Caki2 (cell line): ENCODE results near the gene DOCK3. TPM values are rescaled to one million over a fixed set of nuclear protein-coding genes. Genes with fewer than 3 reads are reported as not detected.
"Not testable (repeated sequence)": the region's sequence is repeated elsewhere in the genome, so short reads cannot be mapped to it uniquely, and the experiment has no call there.

Source experiments
- DNase-seq: peaks from one replicate; pipeline ENCODE4 v3.0.0-alpha.2; 2015; ENCODE audit warnings: low read depth
- in situ Hi-C: cut with HindIII; loops from 2 replicates; pipeline ENCODE4 v1.10.0; 2016; ENCODE audit warnings: low sequenced_read_pairs, low pct_unique_long_range_greater_than_20kb, mixed read lengths
- total RNA-seq: library from RNA; depleted of rRNA; stranded (reverse); fragments of >200 nt; shearing (Covaris generic); gene quantifications from 2 replicates; pipeline ENCODE4 v1.2.3, GENCODE V29; 2014; ENCODE audit warnings: low replicate concordance

Gene DOCK3
- total RNA-seq, 1 experiment from 2014 or later: 0.61 TPM

DNA sequence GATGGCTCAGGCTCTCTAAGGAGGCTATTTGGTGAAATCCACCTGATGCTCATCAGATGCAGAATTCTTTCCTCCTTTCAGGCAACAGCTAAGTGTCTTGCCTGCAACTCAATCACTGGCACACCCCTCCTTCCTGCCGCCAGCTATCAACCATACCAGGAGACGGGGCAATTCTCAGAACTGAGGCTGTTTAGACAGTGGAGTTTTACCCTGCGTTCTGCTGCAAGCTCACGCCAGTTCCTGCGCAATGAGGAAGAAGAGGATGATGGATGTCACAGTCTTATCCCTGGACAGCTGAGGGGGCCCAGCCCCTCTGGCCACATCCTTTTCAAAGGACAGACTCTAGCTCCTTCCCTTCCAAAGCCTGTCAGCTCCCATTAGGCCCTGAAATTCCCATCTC is 703.3 kb downstream of the DOCK3 start:
- no peak for DNase-seq
- in situ Hi-C loops: no loop called here

DNA sequence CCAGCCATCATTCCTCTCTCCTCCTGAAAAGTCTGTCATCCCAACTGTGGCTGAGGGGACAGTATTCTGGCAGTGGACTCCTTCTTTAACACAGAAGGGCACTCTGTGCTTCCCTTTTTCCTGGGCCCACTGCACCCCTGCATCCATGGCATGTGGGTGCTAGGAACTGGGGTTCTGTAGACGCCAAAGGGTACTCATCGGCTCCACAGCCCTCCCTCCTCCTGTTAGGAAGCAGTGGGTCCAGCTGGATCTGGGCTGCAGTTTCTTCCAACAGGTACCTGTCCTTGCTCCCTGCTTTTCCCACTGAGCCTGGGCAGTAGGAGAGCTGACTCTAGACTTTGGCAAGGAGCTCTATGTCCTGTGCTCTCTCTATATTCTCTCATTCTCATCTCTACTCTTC is 704.0 kb downstream of the DOCK3 start:
- in situ Hi-C loops: no loop called here
- DNase-seq: no peak

DNA sequence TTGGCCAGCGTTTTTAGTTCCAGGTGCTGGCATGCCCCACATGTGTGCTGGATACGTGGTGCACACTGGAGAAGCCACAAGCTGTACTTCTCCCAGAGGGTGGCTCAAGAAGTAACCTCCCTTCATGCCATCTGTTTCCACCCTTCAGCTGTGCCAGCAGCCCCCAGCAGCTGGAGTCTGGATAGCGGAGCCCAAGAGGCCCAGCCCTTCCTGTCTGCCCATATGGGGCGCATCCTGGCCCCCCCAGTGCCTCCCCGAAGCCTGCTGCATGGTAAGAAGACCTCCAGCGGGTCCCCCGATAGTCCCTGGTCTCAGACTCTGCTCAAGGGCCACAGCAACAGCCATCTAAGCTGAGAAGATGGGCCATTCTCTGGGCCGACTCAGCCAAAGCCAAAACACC is 704.6 kb downstream of the DOCK3 start:
- in situ Hi-C loops: no loop called here
- DNase-seq: no peak

DNA sequence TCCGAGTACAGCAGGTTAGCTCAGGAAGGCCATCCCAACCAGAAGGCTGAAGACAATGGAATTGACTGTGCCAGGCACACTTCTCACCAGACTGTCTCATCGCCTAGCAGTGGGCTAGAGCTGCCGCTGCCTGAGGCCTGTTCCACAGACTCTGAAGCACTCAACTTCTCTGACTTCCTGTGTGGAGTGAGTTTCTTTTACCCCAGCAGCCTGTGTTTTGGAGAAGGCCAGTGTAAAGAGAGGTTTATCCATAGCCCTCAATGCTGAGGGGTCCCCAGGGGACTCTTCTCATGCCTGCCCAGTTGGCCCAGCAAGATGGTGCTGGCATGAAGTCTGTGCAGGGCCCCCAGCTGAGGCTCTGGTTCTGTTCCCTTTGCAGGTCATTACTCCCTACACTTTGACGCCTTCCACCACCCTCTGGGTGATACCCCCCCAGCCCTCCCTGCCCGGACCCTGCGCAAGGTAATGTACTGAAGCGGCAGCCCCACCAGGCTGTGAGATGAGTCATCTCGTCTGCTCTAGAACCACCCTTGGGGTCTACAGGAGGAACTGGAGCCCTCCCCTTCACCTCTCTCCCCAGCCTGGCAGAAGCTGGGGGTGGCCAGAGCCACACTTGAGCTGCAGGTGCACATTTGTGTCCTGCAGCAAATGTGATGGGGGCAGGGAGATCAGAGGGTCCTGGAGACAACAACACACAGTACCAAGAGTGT is 705.2 kb downstream of the DOCK3 start:
- in situ Hi-C loops: no loop called here
- no peak for DNase-seq

DNA sequence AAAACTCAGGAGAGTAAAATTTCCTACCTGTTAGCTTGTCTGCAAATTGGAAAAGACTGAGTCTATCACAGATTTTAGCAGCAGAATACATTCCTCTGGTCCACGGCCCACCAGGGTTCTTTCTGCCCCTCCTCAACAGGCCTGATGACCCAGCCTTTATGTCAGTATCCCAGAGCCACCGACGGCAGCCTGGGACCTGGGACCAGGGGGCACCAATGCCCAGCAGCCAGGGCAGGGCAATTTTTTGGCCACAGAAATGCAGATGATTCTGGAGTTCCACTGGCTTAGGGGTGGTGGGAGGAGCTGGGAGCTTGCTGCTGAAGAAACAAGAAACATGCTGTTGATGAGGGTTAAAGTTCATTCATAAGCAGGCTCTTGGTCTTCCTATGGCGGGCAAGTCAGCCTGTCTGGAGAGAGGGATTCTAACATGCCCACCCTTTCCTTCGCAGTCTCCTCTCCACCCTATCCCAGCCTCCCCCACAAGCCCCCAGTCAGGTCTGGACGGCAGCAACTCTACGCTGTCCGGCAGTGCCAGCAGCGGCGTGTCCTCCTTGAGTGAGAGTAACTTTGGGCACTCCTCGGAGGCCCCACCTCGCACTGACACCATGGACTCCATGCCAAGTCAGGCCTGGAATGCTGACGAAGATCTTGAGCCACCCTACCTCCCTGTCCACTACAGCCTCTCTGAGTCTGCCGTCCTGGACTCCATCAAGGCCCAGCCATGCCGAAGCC is 706.0 kb downstream of the DOCK3 start:
- in situ Hi-C loops: no loop called here
- no peak for DNase-seq

DNA sequence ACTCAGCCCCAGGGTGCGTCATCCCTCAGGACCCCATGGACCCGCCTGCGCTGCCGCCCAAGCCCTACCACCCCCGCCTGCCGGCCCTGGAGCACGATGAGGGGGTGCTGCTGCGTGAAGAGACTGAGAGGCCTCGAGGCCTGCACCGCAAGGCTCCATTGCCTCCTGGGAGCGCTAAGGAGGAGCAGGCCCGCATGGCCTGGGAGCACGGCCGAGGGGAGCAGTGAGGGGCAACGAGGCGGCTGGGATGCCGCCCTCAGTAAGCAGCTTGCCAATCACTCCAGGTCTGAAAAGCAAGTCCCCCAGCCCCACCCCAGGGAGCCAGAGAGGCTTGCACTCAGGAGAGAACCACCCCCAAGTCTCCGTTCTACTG is 706.6 kb downstream of the DOCK3 start:
- in situ Hi-C loops: no loop called here
- DNase-seq: no peak

DNA sequence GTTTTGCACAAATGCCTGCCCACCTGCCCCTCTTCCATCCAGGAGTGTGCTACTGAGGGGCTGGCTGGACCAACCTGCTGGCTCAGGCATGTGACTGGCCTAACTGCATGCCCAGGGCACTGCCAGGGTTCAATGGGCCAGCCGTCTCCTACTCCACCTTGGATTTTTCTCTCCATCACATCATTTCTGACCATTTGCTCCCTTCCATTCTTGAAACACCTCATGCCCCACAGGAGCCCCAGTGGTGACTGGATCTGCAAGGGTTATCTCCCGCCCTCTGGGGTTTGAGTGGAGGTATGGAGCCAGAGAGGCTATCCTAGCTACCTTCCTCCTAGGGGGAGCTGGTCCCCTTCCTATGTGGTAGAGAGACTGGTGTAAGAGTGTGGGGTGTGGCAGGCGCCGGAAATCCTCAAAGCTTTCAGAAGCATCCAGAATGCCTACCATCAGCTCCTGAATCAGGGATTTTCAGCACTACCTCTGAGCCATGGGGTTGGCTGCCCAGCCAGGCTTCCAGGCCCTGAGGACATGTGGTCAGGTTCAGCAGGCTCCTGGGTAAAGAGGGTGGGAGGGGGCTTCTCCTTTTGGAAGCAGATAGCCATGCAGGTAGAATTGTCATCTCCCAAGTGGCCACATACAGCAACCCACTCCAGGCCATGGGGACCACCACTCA is 707.5 kb downstream of the DOCK3 start:
- in situ Hi-C loops: no loop called here
- no peak for DNase-seq

DNA sequence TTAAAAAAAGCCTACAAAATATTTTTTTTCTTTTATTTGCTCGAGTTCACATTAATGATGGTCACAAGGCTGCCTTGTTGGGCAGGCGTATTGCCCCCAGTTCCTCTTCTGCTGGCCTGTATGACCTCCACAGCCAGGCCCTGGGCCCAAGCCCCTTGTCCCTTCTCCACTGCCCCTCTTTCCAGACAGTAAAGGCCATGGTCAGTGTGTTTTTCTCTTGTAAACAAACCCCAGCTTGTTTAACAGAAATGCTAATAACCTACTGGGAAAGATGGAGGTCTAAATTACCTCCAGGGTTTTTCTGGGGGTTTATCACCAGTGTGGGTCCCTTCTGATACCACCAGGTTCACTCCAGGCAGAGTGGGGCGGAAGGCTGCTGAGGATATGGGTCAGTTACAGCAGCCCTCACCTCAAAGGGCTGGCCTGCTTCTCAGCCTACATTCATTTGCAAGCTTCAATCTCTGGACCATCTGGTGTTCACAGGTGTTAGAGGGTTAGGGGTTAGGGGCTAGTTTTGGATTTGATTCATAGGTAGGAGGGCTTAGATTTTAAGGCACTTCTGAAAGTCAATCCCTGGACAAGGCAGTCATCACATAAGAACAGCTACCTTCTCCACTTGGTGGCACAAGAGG is 708.3 kb downstream of the DOCK3 start:
- in situ Hi-C loops: no loop called here

DNA sequence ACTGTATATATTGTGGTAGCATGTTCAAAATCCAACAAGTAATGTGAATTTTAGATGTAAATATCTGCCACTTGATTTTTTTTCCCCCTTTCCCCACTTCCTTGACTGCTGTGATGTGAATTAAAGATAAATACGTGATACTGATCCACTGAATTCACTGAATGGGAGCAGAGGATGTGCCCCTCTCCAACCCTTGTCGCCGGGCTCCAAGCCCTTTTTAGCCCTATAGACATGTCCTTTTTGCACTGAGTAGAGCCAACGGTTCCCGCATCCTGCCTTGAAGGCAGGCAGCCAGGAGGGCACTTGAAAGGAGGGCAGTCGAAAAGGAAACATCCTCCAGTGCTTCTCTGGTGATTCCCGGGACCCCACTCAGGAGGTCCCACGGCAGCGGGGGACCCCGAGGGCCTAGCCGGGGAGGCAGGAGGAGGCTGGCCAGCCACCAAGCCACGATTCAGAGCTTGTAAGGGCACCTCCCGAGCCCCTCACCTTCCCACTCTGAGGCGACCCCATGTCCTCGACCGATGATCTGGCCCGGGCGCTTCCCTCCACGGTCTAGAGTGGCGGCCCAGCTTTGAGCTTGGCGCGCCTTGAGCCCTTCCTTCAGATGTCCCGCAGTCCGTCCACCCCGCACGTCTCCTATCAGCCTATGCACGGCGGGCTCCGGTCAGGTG is 709.5 kb downstream of the DOCK3 start:
- DNase-seq: no peak
- in situ Hi-C loops: no loop called here

More for the DNA sequence above, 708.3 kb downstream of the DOCK3 start:
- DNase-seq: no peak

DNA sequence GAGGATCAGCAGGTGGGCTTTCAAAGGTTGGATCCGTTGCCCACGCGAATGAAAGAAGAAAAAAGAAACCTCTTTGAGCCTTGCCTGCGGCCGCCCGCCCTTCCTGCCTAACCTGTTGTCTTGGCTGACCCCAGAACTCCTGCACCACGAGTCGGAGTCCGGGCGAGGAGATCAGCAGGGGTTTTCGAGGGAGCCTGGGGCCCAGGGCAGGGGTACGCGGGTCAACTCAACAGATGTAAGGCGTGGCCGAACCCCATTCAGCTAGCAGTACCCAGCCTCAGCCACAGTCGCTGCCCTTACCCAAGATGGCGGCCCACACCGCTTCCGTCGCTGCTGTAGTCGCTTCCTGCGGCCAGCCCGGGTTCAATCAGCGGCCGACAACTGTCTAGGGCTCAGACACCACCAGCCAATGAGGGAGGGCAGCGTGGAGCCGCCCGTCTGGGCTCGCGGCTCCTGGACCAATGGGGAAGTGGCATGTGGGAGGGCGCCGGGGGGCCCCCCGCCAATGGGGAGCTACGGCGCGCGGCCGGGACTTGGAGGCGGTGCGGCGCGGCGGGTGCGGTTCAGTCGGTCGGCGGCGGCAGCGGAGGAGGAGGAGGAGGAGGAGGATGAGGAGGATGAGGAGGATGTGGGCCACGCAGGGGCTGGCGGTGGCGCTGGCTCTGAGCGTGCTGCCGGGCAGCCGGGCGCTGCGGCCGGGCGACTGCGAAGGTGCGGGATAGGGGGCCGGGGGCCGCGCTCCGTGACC is 710.2 kb downstream of the DOCK3 start, which contains the start of gene MANF:
TSS of gene MANF (plus strand) at position 566 of the 748 bp plus-strand sequence. CDS start at position 618, 52 bp downstream.
- in situ Hi-C loops: no loop called here
- peak; percentile 96 for DNase-seq

DNA sequence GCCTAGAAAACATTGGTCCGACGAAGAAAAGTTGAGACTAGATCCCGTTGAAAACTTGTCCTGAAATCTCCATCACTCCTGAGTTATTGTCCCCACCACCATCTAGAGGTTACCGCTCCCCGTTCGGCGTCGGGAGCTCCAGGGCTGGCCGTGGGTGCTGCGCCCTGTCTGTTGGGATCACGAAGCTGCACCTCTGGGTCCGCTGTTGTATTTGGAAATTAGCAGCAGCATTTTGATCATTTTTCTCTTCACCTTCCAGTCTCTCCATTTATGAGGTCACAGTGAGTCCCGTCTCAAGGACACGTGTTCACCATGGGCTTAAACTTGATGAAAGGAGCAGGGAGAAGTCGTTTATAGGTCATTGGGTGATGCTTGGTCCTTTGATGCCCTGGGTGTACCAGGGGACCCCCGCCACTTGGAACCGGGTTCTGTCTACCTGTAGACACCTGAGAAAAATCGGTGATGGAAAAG is 710.9 kb downstream of the DOCK3 start:
- DNase-seq: no peak
- in situ Hi-C loops: no loop called here

DNA sequence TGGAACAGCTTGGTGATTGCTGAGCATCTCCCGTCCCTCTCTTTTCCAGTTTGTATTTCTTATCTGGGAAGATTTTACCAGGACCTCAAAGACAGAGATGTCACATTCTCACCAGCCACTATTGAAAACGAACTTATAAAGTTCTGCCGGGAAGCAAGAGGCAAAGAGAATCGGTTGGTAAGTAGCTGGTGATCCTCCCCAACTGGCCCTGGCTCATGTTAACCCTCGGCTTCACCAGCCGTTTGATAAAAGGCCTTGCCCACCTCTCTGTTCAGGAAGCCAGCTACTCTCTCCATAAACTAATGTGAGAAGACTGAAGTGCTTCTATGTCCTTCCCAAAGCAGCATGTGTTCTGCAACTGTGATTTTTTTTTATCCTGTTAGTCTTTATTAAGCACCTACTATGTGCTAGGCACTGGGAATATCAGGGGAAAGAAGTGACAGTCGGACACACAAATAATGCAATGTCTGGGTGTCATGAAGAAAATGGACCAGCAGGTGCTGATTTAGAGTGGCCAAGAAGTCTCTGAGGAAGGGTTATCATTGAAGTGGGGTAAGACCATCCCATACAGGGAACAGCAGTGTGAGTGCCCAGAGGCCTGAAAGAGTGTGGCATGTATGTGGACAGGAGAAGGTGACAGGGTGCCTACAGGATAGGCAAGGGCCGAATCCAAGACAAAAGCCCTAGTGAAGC is 711.6 kb downstream of the DOCK3 start:
- in situ Hi-C loops: no loop called here
- no peak for DNase-seq

DNA sequence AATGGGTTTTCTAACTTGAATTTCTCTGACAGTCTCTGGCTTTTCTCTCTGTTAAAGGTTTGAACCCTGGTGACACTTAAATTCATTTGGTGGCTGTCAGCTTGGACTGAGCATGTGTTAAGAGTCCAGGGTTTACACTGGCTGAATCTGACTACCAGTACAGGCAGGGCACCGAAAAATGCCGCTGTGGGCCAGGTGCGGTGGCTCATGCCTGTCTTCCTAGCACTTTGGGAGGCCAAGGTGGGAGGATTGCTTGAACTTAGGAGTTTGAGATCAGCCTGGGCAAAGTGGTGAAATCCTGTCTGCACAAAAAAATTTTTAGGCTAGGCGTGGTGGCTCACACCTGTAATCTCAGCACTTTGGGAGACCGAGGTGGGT is 712.1 kb downstream of the DOCK3 start:
- in situ Hi-C loops: no loop called here

DNA sequence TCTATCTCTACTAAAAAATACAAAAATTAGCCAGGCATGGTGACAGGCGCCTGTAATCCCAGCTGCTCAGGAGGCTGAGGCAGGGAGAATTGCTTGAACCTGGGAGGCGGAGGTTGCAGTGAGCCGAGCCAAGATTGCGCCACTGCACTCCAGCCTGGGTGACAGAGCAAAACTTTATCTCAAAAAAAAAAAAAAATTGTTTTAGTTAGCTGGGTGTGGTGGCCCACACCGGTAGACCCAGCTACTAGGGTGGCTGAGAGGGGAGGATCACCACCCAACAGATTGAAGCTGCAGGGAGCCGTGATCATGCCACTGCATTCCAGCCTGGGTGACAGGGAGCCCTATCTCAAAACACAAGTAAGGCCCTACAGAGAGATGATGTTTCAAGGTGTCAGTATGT is 712.6 kb downstream of the DOCK3 start:
- DNase-seq, in situ Hi-C loops: not testable (repeated sequence)

More for the DNA sequence above, 712.1 kb downstream of the DOCK3 start:
- DNase-seq: no peak

DNA sequence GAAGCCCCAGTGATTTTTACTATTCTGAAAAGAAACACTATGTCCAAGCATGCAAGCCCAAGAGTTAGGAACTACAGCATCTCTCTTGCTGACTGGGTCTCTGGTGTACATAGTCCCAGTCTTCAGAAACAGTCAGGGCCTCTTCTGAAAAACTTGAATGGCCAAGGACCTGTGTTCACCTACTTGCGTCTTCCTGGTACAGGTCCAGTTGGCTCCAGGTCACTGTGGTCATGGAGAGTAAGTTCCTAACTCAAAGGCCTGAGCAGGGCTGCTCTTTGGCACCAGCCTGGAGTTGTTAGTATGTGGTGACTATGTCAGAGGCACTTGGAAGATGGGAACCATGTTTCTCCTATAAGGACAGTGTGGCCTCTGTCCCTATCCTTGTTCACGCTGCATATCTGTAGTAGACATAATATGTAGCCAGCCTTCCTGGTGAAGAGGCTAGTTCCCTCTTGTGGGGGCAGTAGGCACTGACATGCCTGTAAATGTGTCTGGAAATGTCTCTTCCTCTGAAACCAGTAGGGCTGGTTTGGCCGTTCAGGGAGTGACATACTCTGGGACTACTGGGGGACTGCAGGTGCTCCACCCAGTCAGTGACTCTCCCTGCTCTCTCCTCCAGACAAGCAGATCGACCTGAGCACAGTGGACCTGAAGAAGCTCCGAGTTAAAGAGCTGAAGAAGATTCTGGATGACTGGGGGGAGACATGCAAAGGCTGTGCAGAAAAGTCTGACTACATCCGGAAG is 713.7 kb downstream of the DOCK3 start:
- no peak for DNase-seq
- in situ Hi-C loops: no loop called here

DNA sequence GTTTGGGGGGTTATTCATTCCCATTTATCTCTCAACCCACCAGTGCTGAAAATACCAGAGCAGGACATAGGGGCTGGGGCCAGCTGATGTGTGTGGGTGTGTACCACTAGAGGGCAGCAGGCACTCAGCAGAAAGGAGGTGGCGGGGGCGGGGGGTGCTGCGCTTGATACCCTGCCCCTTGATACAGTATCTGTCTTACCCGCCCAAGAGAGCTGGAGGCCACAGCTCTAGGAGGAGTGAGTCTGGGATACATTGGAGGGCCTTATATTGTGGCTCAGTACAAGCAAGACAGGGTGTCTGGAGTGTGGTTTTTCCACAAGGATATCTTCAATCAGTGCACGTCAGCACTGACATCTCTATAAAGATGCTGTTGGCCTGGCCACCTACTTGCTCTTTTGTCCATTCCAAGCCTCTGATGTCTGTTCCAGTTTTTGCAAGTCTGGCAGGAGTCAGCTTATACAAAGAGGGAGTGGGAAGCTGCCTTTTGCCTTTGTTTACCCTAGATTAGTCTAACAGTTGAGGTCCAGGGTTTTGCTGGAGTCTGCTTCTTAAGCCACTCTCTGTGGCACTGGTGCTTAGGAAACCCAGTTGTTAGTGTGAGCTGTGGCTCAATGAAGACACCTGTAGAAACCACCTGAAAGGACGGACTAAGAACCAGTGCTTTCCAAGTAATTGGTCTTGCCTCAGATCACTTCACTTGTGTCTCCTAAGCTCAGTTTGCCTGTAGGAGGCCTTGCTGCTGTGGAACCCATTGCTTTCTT is 714.9 kb downstream of the DOCK3 start:
- peak; percentile 34 for DNase-seq
- in situ Hi-C loops: no loop called here
